Thyroid gland (tissue), 4 donors: Measurements from ENCODE around the gene ACTR10. TPM values are rescaled to one million over a fixed set of nuclear protein-coding genes. Genes with fewer than 3 reads are reported as not detected.

ENCODE experiments used
- DNase-seq, 2 donors: peaks; one replicate each; pipeline ENCODE4 v3.0.0-alpha.2; 2019
- H3K27ac ChIP-seq, 3 donors: fragments of 200-600 bp; sonication (generic); 1 replicate in 2 of 3; 2 replicates in 1 of 3; pipeline ENCODE4 v1.5.1; 2016 to 2019; ENCODE audit warnings: mild to moderate bottlenecking in 1 of 3, moderate library complexity in 1 of 3
- H3K27me3 ChIP-seq: fragments of 200-600 bp; sonication (generic); one replicate; pipeline ENCODE4 v1.5.1; 2019
- H3K36me3 ChIP-seq, 2 donors: fragments of 200-600 bp; sonication (generic); one replicate each; pipeline ENCODE4 v1.5.1; 2016 to 2019
- H3K4me1 ChIP-seq, 2 donors: fragments of 200-600 bp; sonication (generic); one replicate each; pipeline ENCODE4 v1.5.1; 2017 to 2019
- H3K4me3 ChIP-seq, 3 donors: fragments of 200-600 bp; sonication (generic); replicated peaks in 1 of 3; 1 replicate in 2 of 3; 2 replicates in 1 of 3; pipeline ENCODE4 v1.5.1; 2016; ENCODE audit warnings: mild to moderate bottlenecking in 1 of 3
- H3K9me3 ChIP-seq: fragments of 200-600 bp; sonication (generic); one replicate; pipeline ENCODE4 v1.5.1; 2017
- CTCF ChIP-seq, 6 experiments: fragments of 200-600 bp in 3 of 6; fragments of 450-650 bp in 3 of 6; sonication (generic) in 3 of 6; IDR thresholded peaks; one replicate each; pipeline ENCODE4 v1.5.1; 2016 to 2019; ENCODE audit warnings: antibody characterized with exemption in 6 of 6, mild to moderate bottlenecking in 2 of 6, inconsistent platforms in 1 of 6, moderate library complexity in 1 of 6
- POLR2A ChIP-seq, 2 donors: fragments of 450-650 bp; IDR thresholded peaks; one replicate each; pipeline ENCODE4 v1.6.1; 2017; ENCODE audit warnings: antibody characterized with exemption in 2 of 2, mild to moderate bottlenecking in 2 of 2, moderate library complexity in 1 of 2
- WGBS, 2 donors: methylation state at CpG; one replicate each; pipeline ENCODE4 v1.1.5; 2017; 5-methylcytosine and 5-hydroxymethylcytosine counted together
- intact Hi-C: fragments of 100-400 bp; cut with DNase I; formaldehyde crosslinking; loops from one replicate; pipeline ENCODE4 v1.15.1; 2023
- total RNA-seq, 4 donors: library from RNA; depleted of rRNA; stranded (reverse); fragments of >200 nt; gene quantifications; one replicate each; pipeline ENCODE4 v1.2.3, GENCODE V29; 2016

The ACTR10 gene
- total RNA-seq, 4 donors from 2014 or later: 59.8 to 79.1 (median 69.0) TPM

- DNase-seq: no peak
- H3K4me1 ChIP-seq: no peaks in the 10 kb centered on the region
- no peaks in the 10 kb centered on the region for H3K27me3 ChIP-seq
- H3K36me3 ChIP-seq: no peaks in the 10 kb centered on the region
- TF ChIP-seq CTCF (IDR thresholded peaks at IDR 0.05) (no peak), POLR2A (IDR thresholded peaks at IDR 0.05) (no peak)
- H3K9me3 ChIP-seq: no peaks in the 10 kb centered on the region
- intact Hi-C loops: no loop called here
- no peak overlapping the region for H3K4me3 ChIP-seq
- no peak overlapping the region for H3K27ac ChIP-seq
Observed at GRCh38 chr14:58160561-58160960, 39.4 kb upstream of the ACTR10 start.

- TF ChIP-seq CTCF (IDR thresholded peaks at IDR 0.05) (peak; percentile 64 to 88 (median 70)), POLR2A (IDR thresholded peaks at IDR 0.05) (no peak)
- intact Hi-C loops: loop anchor here (5.0 kb wide), 1 partner anchor 54 kb away; no protein-coding TSS in a partner anchor
- 39% methylated on average over 10 of the region's 10 CpGs for WGBS, 2 donors
Observed at GRCh38 chr14:58166005-58166983, 33.7 kb upstream of the ACTR10 start.

GRCh38 chr14:58167057-58167456 lies 32.9 kb upstream of the ACTR10 start:
- no peak for DNase-seq
- Histone ChIP-seq H3K9me3 (no peaks in the 10 kb centered on the region), H3K27ac (no peak overlapping the region), H3K36me3 (no peaks in the 10 kb centered on the region), H3K4me3 (no peak overlapping the region), H3K4me1 (peaks cover 0 to 6% of the 10 kb centered on the region in 2 donors), H3K27me3 (no peaks in the 10 kb centered on the region)
- TF ChIP-seq POLR2A (IDR thresholded peaks at IDR 0.05) (no peak), CTCF (IDR thresholded peaks at IDR 0.05) (no peak)
- 40% methylated on average over 1 of the region's 1 CpG for WGBS, 2 donors
- intact Hi-C loops: loop anchor here (5.0 kb wide), 1 partner anchor 55 kb away; no protein-coding TSS in a partner anchor

More at GRCh38 chr14:58166005-58166983, 33.7 kb upstream of the ACTR10 start:
- H3K4me3 ChIP-seq: no peak overlapping the region
- DNase-seq: peak; percentile 89 to 91
- no peak overlapping the region for H3K27ac ChIP-seq
- no peaks in the 10 kb centered on the region for H3K9me3 ChIP-seq
- no peaks in the 10 kb centered on the region for H3K36me3 ChIP-seq
- peaks cover 0 to 6% of the 10 kb centered on the region in 2 donors for H3K4me1 ChIP-seq
- H3K27me3 ChIP-seq: no peaks in the 10 kb centered on the region

- H3K27ac ChIP-seq: no peak overlapping the region
- H3K4me1 ChIP-seq: peaks cover 0 to 6% of the 10 kb centered on the region in 2 donors
- no peaks in the 10 kb centered on the region for H3K27me3 ChIP-seq
- DNase-seq: no peak
- H3K36me3 ChIP-seq: no peaks in the 10 kb centered on the region
- WGBS, 2 donors: 62 to 78% methylated on average over 5 of the region's 5 CpGs
- no peaks in the 10 kb centered on the region for H3K9me3 ChIP-seq
- intact Hi-C loops: loop anchor here (5.0 kb wide), 1 partner anchor 56 kb away; no protein-coding TSS in a partner anchor
- TF ChIP-seq POLR2A (IDR thresholded peaks at IDR 0.05): no peak
- no peak for TF ChIP-seq CTCF (IDR thresholded peaks at IDR 0.05)
- H3K4me3 ChIP-seq: no peak overlapping the region
Observed at GRCh38 chr14:58167891-58168290, 32.1 kb upstream of the ACTR10 start.

- Histone ChIP-seq H3K27me3 (no peaks in the 10 kb centered on the region), H3K9me3 (no peaks in the 10 kb centered on the region), H3K4me3 (no peak overlapping the region), H3K36me3 (no peaks in the 10 kb centered on the region), H3K4me1 (peaks cover 0 to 6% of the 10 kb centered on the region in 2 donors), H3K27ac (no peak overlapping the region)
- 26 to 27% methylated on average over 6 of the region's 6 CpGs for whole genome bisulfite sequencing, 2 donors
- intact Hi-C loops: no loop called here
- DNase-seq: peak; percentile 88 to 92
- TF ChIP-seq POLR2A (IDR thresholded peaks at IDR 0.05): peak in 1 of 2 donors; percentile 44
- TF ChIP-seq CTCF (IDR thresholded peaks at IDR 0.05): no peak
Observed at GRCh38 chr14:58171090-58171489, 28.9 kb upstream of the ACTR10 start.
